HepG2 (cell line): ENCODE measurements around the gene SLIT3. TPM values are rescaled to one million over a fixed set of nuclear protein-coding genes. Genes with fewer than 3 reads are reported as not detected.

Source experiments
- ATAC-seq: fragments of 200-7000 bp; cut with Tn5 transposase; 3 replicates; pipeline ENCODE4 v1.9.1; 2020; ENCODE audit warnings: mild to moderate bottlenecking, moderate library complexity
- BruUV-seq: library from RNA; stranded (reverse); fragments of 400-500 nt; replicated peaks from 2 replicates; lab custom pipeline; 2021; lab: Mats Ljungman, UMichigan
- CTCF ChIA-PET: fragments of 300-600 bp; formaldehyde crosslinking; extraction: SDS; loops from one replicate; lab custom pipeline; 2021; ENCODE audit warnings: low total read pairs, inconsistent platforms, low intra/inter-chr PET ratio; lab: Yijun Ruan, JAX
- POLR2A ChIA-PET: fragments of 350-600 bp; sonication (Branson Sonifier 250); formaldehyde crosslinking; loops from one replicate; lab custom pipeline; 2020; ENCODE audit warnings: antibody characterized with exemption, inconsistent platforms; lab: Yijun Ruan, JAX
- DNase-seq: peaks from one replicate; pipeline ENCODE4 v3.0.0-alpha.2; 2015; ENCODE audit warnings: low spot score
- FAIRE-seq: peaks from 3 replicates; lab custom pipeline; 2011; peaks lifted over from hg19 to GRCh38; lab: Jason Lieb, UNC
- H2AFZ ChIP-seq: one replicate; pipeline ENCODE4 v1.6.1; 2011; ENCODE audit warnings: low read length, inconsistent platforms
- H3K27ac ChIP-seq: fragments of 300-600 bp; 3 replicates; pipeline ENCODE4 v1.8.0; 2011; ENCODE audit warnings: mixed run types, mild to moderate bottlenecking, mixed read lengths, low read length, inconsistent platforms; ENCODE audit not compliant: insufficient read depth; ENCODE audit errors: extremely low read length
- H3K27me3 ChIP-seq, 2 experiments: fragments of 200-600 bp in 1 of 2; 2 replicates in 1 of 2; 3 replicates in 1 of 2; pipeline versions ENCODE4 v1.6.0 to v1.8.0; 2011; ENCODE audit warnings: low read length in 2 of 2, mild to moderate bottlenecking in 2 of 2, moderate library complexity in 2 of 2, inconsistent platforms in 1 of 2; ENCODE audit not compliant: insufficient read depth in 2 of 2, control insufficient read depth in 1 of 2
- H3K36me3 ChIP-seq, 2 experiments: fragments of 200-600 bp in 1 of 2; replicated peaks in 1 of 2; 2 replicates in 1 of 2; 3 replicates in 1 of 2; pipeline versions ENCODE4 v1.5.1 to v1.8.0; 2011; ENCODE audit warnings: low read length in 2 of 2, inconsistent platforms in 1 of 2; ENCODE audit not compliant: insufficient read depth in 2 of 2, control insufficient read depth in 1 of 2
- H3K4me1 ChIP-seq: 2 replicates; pipeline ENCODE4 v1.5.1; 2012; ENCODE audit warnings: low read length, inconsistent platforms; ENCODE audit not compliant: insufficient read depth
- H3K4me2 ChIP-seq: 2 replicates; pipeline ENCODE4 v1.6.0; 2011; ENCODE audit warnings: low read depth, low read length, inconsistent platforms
- H3K4me3 ChIP-seq, 3 experiments: fragments of 200-600 bp in 1 of 3; sonication (generic), shearing (Covaris generic) in 1 of 3; replicated peaks in 1 of 3; 2 replicates each; pipeline ENCODE4 v1.5.1; 2011 to 2016; ENCODE audit warnings: low read length in 3 of 3, inconsistent platforms in 2 of 3, low read depth in 2 of 3, mild to moderate bottlenecking in 2 of 3, control low read depth in 1 of 3, mixed read lengths in 1 of 3; ENCODE audit not compliant: insufficient read depth in 1 of 3
- H3K79me2 ChIP-seq: one replicate; pipeline ENCODE4 v1.6.1; 2011; ENCODE audit warnings: low read length, inconsistent platforms; ENCODE audit not compliant: insufficient read depth
- H3K9ac ChIP-seq: 2 replicates; pipeline ENCODE4 v1.6.0; 2011; ENCODE audit warnings: mild to moderate bottlenecking, low read depth, low read length, inconsistent platforms; ENCODE audit not compliant: insufficient read depth
- H3K9me3 ChIP-seq: 2 replicates; pipeline ENCODE4 v1.5.1; 2012; ENCODE audit warnings: mild to moderate bottlenecking, low read length
- H4K20me1 ChIP-seq: 2 replicates; pipeline ENCODE4 v1.6.0; 2011; ENCODE audit warnings: inconsistent platforms, mild to moderate bottlenecking, low read length, moderate library complexity; ENCODE audit not compliant: insufficient read depth
- POLR2G ChIP-seq: fragments of 200-400 bp; formaldehyde crosslinking; IDR thresholded peaks from 2 replicates; pipeline ENCODE4 v1.6.1; 2018; ENCODE audit warnings: mild to moderate bottlenecking, low read depth, low read length, moderate library complexity
- SAP130 ChIP-seq: IDR thresholded peaks from 2 replicates; pipeline ENCODE4 v1.6.1; 2016; ENCODE audit warnings: low read depth
- TCF7 ChIP-seq: sonication (generic); IDR thresholded peaks from 2 replicates; pipeline ENCODE4 v1.6.1; 2016; ENCODE audit warnings: antibody characterized with exemption, low read depth
- THAP11 ChIP-seq: IDR thresholded peaks from 2 replicates; pipeline ENCODE4 v1.6.1; 2016; ENCODE audit warnings: missing biosample characterization, missing genetic modification reagents
- WGBS: methylation state at CpG from one replicate; pipeline ENCODE4 v1.1.6; 2017; ENCODE audit warnings: low lambda C conversion rate; 5-methylcytosine and 5-hydroxymethylcytosine counted together
- in situ Hi-C: cut with HindIII; loops from 2 replicates; pipeline ENCODE4 v1.10.0; 2017; ENCODE audit warnings: low pct_unique_long_range_greater_than_20kb; ENCODE audit not compliant: extremely low pct_ligation_motif_present
- intact Hi-C: fragments of 100-400 bp; cut with micrococcal nuclease; formaldehyde crosslinking; loops from one replicate; pipeline ENCODE4 v1.10.0; 2022; ENCODE audit not compliant: unreplicated experiment
- polyA plus RNA-seq, 8 experiments: library from polyadenylated mRNA; depleted of rRNA in 3 of 8; stranded (reverse) in 7 of 8; unstranded in 1 of 8; fragments of >200 nt; fragmentation: Illumina TruSeq in 4 of 8; extraction: Trizol in 4 of 8; gene quantifications; 2 replicates each; pipeline versions ENCODE4 v1.2.1 to v1.2.3, GENCODE V29; 2011 to 2016; ENCODE audit warnings: low read depth in 4 of 8, missing spikeins in 1 of 8, mixed read lengths in 1 of 8; ENCODE audit not compliant: insufficient read depth in 1 of 8
- total RNA-seq, 5 experiments: library from RNA; depleted of rRNA; stranded (reverse); fragments of >200 nt; fragmentation: Illumina TruSeq; extraction: Trizol; gene quantifications; 2 replicates each; pipeline ENCODE4 v1.2.3, GENCODE V29; 2016; ENCODE audit warnings: low read depth in 1 of 5
- TF ChIP-seq, protein P1 (sequence below): sonication (generic); formaldehyde crosslinking; IDR thresholded peaks from 2 replicates; pipeline ENCODE4 v1.4.0; 2020; ENCODE audit warnings: low read depth, missing genetic modification reagents
- TF ChIP-seq, protein P2 (sequence below): sonication (generic); formaldehyde crosslinking; IDR thresholded peaks from 2 replicates; pipeline ENCODE4 v1.4.0; 2020; ENCODE audit warnings: mild to moderate bottlenecking, low read depth, missing genetic modification reagents

SLIT3 gene
- total and polyA plus RNA-seq, 2 of the 13 experiments (the other 11 are each of a cell fraction or from before 2014, with no cell fraction given) = not detected

DNA sequence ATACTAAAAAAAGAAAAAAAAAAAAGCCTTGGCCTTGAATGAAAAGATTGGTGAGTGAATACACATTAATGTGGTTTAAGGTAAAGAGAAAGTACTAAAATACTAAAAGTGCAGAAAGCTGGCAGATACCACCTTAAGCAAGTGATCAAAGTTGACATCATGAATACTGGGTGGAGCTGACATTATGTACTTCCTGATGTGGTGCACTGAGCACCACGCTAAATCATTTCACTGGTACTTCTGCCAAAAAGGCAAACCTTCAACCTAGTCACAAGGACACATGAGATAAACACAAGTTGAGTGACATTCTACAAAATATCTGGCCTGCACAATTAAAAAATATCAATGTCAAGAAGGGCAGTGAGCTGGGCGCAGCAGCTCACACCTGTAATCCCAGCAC is 687.9 kb downstream of the SLIT3 start:
- Histone ChIP-seq H3K79me2 (no peaks in the 10 kb centered on the region), H3K36me3 (no peaks in the 10 kb centered on the region), H3K27me3 (no peaks in the 10 kb centered on the region), H3K4me2 (peak overlapping the region; percentile 41), H3K9me3 (no peaks in the 10 kb centered on the region), H2AFZ (no peak overlapping the region)
- DNase-seq (no peak), FAIRE-seq (peak; percentile 30)
- WGBS = 40% methylated on average over 2 of the region's 2 CpGs
- CTCF ChIA-PET = no interaction called here
- intact Hi-C loops = loop anchor here (2.0 kb wide), 1 partner anchor 20 kb away; no protein-coding TSS in a partner anchor
- no peak for TF ChIP-seq POLR2G
- TF ChIP-seq, protein P1, sequence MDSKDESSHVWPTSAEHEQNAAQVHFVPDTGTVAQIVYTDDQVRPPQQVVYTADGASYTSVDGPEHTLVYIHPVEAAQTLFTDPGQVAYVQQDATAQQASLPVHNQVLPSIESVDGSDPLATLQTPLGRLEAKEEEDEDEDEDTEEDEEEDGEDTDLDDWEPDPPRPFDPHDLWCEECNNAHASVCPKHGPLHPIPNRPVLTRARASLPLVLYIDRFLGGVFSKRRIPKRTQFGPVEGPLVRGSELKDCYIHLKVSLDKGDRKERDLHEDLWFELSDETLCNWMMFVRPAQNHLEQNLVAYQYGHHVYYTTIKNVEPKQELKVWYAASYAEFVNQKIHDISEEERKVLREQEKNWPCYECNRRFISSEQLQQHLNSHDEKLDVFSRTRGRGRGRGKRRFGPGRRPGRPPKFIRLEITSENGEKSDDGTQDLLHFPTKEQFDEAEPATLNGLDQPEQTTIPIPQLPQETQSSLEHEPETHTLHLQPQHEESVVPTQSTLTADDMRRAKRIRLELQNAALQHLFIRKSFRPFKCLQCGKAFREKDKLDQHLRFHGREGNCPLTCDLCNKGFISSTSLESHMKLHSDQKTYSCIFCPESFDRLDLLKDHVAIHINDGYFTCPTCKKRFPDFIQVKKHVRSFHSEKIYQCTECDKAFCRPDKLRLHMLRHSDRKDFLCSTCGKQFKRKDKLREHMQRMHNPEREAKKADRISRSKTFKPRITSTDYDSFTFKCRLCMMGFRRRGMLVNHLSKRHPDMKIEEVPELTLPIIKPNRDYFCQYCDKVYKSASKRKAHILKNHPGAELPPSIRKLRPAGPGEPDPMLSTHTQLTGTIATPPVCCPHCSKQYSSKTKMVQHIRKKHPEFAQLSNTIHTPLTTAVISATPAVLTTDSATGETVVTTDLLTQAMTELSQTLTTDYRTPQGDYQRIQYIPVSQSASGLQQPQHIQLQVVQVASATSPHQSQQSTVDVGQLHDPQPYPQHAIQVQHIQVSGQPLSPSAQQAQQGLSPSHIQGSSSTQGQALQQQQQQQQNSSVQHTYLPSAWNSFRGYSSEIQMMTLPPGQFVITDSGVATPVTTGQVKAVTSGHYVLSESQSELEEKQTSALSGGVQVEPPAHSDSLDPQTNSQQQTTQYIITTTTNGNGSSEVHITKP (CRISPR knock-in tag) = no peak
- TF ChIP-seq, protein P2, sequence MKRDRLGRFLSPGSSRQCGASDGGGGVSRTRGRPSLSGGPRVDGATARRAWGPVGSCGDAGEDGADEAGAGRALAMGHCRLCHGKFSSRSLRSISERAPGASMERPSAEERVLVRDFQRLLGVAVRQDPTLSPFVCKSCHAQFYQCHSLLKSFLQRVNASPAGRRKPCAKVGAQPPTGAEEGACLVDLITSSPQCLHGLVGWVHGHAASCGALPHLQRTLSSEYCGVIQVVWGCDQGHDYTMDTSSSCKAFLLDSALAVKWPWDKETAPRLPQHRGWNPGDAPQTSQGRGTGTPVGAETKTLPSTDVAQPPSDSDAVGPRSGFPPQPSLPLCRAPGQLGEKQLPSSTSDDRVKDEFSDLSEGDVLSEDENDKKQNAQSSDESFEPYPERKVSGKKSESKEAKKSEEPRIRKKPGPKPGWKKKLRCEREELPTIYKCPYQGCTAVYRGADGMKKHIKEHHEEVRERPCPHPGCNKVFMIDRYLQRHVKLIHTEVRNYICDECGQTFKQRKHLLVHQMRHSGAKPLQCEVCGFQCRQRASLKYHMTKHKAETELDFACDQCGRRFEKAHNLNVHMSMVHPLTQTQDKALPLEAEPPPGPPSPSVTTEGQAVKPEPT (CRISPR knock-in tag) = peak; percentile 86; the same call in 1 of the 2 replicates
- TF ChIP-seq TCF7 = no peak
- TF ChIP-seq THAP11 (CRISPR knock-in tag) = 0 out of 2 replicates have a peak, but pooled peaks have one; percentile 10
- 0 out of 2 replicates have a peak, but pooled peaks have one; percentile 10 for TF ChIP-seq SAP130 (CRISPR knock-in tag)
- TF ChIP-seq, all 625 proteins: peak for 3
- POLR2A ChIA-PET = interaction anchor here (1.1 to 1.3 kb wide), 2 partner anchors 11 to 33 kb away, joined by 3 read pairs; partner anchors contain the start of gene PANK3
- H4K20me1 ChIP-seq = no peaks in the 10 kb centered on the region
- in situ Hi-C loops = no loop called here
- H3K9ac ChIP-seq = no peak overlapping the region
- no TSS peak for BruUV-seq
- H3K4me3 ChIP-seq = no peak overlapping the region
- peak; percentile 43; the same call in 1 of the 3 replicates for ATAC-seq
- peak overlapping the region; percentile 23 for H3K27ac ChIP-seq
- peaks cover 44% of the 10 kb centered on the region for H3K4me1 ChIP-seq
